Measurements from ENCODE around the gene CKS1B. TPM values are rescaled to one million over a fixed set of nuclear protein-coding genes. Genes with fewer than 3 reads are reported as not detected.

Gene CKS1B
- total RNA-seq, 1 donor from 2014 or later, result 78.0 TPM

DNA sequence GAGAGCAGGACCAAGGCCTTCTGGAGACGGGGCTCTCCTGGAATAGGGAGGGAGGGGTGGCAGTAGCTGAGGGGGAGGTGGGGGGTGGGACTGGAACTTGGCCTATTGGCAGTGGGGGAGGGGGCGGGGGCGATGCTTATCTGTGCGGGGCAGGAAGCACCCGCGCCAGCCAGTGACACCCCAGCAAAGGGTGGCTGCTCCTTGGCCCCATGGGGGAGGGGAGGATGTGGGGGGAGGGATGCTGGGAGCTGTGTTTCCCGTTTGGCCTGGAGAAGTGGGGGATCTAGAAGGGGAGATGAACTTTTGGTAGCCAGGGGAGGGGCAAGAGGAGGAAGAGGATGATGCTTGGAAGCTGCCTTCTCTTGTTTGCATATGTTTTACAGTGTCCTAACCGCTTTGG is 39.2 kb downstream of the CKS1B start:
- no peak for DNase-seq (ENCODE audit: low read depth, low spot score)

DNA sequence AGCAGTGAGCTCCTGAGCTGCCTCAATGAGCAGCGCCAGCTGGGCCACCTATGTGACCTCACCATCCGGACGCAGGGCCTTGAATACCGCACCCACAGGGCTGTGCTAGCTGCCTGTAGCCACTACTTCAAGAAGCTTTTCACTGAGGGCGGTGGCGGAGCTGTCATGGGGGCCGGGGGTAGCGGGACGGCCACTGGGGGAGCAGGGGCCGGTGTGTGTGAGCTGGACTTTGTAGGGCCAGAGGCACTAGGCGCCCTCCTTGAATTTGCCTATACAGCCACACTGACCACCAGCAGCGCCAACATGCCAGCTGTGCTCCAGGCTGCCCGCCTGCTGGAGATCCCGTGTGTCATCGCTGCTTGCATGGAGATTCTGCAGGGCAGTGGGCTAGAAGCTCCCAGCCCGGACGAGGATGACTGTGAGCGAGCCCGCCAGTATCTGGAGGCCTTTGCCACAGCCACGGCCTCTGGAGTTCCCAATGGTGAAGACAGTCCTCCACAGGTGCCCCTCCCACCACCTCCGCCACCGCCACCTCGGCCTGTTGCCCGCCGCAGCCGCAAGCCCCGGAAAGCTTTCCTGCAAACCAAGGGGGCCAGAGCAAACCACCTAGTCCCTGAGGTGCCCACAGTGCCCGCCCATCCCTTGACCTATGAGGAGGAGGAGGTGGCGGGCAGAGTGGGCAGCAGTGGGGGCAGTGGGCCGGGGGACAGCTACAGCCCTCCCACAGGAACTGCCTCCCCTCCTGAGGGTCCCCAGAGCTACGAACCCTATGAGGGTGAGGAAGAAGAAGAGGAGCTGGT is 40.4 kb downstream of the CKS1B start:
- no peak for DNase-seq (ENCODE audit: low read depth, low spot score)

DNA sequence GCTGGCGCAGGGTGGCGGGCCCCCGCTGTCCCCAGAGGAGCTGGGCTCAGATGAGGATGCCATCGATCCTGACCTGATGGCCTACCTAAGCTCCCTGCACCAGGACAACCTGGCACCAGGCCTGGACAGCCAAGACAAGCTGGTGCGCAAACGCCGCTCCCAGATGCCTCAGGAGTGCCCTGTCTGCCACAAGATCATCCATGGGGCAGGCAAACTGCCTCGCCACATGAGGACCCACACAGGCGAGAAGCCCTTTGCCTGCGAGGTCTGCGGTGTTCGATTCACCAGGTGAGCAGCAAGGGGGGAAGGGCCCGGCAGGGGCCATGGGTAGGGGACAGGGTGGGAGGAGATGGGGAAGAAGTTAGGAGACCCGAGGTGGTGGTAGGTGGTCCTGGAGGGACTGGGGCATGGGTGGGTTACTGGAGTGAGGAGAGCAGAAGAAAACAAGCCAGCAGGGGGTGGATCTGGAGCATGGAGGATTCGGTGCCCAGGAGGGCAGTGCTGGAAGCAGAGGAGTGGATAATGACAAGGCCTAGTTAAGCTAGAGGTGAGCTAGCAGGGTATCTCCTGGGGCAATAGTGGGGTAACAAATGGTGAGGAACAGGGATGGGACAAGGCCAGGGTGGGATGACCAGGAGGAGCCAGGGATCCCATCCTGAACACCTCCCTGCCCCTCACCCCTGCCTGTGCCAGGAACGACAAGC is 41.2 kb downstream of the CKS1B start:
- DNase-seq (ENCODE audit: low read depth, low spot score), result no peak

DNA sequence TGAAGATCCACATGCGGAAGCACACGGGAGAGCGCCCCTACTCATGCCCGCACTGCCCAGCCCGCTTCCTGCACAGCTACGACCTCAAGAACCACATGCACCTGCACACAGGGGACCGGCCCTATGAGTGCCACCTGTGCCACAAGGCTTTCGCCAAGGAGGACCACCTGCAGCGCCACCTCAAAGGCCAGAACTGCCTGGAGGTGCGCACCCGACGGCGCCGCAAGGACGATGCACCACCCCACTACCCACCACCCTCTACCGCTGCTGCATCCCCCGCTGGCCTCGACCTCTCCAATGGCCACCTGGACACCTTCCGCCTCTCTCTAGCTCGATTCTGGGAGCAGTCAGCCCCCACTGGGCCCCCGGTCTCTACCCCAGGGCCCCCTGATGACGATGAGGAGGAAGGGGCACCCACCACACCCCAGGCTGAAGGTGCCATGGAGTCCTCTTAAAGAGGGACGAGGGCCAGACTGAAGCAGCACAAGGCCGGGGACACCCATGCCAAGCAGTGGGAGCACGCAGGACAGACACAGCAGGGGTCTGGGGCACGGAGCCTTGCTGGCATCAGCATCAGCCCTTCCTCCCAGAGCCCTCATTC is 41.9 kb downstream of the CKS1B start:
- DNase-seq (ENCODE audit: low read depth, low spot score), result no peak

DNA sequence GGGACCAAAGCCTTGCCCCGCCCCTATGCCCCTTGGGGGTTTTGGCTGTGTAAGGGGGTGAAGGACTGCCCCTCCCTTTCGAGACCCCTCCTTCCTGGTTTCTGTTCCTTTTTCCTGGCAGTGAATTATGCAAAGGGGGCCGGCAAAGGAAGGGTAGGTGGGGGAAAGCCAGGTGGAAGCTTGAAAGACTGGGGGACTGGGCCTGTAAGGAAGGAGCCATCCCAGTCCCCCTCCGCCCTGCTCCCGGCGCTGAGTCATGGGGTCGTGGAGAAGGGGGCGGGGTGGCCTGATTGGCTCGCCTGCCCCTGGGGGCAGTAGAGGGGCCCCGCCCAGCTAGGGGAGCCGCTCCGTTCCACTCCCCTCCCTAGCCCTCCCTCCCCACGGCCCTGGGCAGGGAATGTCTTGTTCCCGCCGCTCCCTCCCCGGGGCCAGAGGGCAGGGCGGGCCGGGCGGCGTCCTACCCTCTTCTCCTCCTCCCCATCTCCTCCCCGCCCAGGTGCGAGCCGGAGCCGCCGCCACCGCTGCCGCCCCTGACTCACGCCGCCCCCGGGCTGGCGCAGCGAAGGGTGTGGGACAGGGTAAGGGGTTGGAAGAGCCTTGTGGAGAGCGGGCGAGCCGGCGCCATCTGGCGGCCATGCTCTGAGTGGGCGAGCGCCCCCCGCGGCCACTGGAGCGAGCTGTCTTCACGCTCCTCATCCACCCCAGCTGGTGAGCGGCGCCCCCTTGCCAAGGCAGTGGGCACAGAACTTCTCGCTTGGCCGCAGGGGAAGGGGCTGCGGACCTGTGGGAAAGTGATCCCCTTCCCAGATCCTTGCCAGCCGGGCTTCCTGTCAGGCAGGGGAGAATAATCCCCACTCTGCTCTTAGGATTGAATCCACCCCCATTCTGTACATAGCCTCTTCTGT is 42.8 kb downstream of the CKS1B start:
- DNase-seq (ENCODE audit: low read depth, low spot score), result peak; percentile 65

DNA sequence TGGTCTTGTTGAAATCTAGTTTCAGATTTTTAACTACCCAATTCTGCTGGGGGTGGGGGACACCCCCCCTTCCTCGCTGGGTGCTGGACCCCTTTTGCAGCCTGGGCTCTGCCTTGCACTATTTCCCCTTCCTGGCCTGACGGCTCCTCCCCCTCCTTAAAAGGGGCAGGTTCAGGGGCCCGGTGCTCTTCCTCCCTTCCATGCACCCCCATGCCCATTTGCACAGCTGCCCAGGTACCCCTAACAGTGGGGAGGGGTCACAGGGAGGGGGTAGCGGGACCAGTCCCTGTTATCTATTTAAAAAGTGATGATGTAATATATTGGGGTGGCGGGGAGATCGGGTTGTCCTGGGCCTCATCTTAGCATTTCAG is 43.5 kb downstream of the CKS1B start:
- DNase-seq (ENCODE audit: low read depth, low spot score), result no peak

DNA sequence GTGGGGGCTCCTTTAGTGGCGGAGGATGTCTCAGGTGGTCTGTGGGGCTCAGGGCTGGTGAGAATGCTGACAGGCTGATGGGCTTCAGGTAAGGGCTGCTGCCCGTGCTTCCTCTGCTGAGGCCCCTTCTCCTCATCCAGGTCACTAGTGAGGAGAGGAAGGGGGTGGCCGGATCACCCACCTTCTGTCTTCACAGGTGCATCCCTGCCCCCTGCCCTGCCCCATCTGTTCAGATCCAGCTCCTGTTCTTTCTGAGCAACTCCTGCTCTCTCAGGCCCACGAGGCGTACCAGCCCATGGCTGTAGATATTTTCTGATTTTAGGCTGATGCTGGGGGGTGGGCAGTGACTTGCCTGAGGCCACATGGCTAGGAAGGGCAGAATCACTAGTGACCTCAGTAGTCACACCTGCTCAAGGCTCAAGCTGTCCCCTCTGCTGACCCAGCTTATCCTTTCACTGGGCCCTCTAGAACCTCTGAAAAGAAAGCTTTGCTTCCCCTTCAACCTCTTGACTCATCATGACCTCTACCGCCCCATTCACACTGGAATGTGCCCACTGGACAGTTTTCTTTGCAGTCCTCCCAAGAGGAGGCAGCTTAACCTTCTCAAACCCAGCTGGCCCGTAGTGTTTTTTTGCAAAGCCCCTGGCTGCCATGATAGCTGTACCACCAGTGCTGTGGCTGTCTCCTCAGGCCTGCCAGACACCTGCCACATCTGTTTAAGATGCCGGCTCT is 44.3 kb downstream of the CKS1B start:
- no peak for DNase-seq (ENCODE audit: low read depth, low spot score)

DNA sequence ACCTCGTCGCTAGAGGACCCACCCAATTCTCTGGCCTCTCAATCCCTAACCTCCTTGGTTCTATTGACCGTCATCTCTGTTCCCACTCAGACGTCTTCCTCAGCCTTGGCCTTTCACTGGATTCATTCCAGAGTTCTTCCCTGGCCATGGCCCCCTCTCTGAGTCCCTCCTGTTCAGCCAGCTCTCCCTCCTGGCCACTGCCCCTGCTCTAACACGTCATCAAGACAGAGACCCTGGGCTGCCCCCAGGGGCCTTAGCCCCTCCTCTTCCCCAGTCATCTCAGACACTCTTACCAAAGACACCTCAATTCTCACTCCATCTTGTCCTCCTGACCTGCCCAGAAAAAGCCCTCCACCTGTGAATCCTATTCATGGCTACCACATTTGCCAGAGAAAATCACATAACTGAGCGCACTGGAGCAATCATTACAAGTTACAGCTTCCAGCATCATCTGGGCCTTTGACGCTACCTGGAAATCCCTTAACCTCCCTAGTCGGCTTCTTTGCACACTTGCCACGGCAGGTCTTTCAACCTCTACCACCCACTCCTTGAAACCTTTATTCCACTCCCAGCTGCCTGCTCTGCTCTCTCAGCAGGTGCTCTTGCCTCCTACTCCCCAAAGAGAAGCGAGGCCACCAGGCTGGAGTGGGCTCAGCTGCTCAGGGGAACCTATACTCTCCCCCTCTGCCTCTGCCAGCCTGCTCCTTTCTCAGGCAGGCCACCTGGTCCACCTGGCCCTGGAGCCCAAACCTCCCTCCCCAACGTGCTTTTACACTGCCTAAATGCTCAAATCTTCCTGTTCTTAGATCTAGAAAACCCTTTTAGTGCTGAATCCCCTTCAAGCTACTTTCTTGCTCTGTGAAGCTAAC is 45.1 kb downstream of the CKS1B start:
- DNase-seq (ENCODE audit: low read depth, low spot score), result no peak

DNA sequence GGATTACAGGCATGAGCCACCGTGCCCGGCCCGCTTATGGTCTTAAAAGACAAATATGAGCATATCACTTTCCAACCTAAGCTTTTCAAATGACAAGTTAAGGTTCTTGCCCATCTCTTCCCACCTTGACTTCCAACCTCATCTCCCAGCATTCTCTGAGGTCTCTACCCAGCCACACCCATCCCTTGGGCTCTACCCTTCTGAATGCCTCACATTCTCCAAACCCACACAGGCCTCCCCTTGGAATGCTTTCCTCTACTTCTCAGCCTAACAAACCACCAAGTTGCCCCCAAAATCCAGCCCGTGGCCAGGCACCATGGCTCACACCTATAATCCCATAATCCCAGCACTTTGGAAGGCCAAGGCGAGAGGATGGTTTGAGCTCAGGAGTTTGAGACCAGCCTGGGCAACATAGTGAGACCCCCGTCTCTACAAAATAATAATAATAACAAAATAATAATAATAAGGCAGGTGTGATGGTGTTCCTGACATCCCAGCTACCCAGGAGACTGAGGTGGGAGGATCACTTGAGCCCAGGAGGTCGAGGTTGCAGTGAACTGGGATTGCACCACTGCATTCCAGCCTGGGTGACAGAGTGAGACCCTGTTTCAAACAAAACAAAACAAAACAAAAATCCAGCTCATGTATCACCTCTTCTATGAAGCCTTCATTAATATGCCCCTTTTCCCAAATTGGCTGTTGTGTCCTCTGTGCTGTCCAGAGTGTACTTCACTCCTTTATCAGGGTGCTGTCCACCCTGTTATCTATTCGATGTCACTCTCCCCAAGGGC is 47.9 kb downstream of the CKS1B start:
- DNase-seq (ENCODE audit: low read depth, low spot score), result no peak

DNA sequence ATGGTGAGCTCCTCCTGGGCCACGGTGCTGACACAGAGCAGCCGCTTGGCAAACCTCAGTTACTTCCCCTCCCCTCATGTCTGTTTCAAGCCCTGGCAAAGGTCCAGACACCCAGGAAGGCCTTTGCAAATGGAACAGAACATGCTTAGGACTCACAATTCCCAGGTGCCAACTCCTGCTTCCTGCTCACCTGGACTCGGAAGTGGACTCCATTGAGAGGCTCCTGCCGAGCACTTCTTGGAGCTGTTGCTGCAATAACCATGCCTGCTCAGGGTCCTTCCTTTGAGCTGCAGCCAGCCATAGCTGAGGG is 48.4 kb downstream of the CKS1B start:
- no peak for DNase-seq (ENCODE audit: low read depth, low spot score)

DNA sequence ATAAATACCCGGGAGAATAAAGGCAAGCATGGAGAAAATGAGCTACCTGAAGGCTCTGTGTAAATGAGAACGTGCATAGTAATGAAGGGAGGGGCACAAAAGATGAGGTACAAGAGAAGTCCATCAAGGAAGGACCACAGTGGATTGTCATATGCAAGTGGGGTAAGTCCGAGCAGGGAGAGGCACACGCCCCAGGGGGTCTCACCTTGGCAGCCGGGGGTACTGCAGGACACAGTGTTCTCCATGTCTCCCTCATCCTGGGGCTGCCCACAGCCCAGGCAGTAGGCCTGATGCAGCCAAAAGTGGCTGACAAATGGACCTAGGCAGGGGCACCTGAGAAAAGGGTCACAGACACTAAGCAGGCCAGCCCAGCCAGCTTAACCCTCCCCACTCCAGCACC is 49.1 kb downstream of the CKS1B start:
- no peak for DNase-seq (ENCODE audit: low read depth, low spot score)

DNA sequence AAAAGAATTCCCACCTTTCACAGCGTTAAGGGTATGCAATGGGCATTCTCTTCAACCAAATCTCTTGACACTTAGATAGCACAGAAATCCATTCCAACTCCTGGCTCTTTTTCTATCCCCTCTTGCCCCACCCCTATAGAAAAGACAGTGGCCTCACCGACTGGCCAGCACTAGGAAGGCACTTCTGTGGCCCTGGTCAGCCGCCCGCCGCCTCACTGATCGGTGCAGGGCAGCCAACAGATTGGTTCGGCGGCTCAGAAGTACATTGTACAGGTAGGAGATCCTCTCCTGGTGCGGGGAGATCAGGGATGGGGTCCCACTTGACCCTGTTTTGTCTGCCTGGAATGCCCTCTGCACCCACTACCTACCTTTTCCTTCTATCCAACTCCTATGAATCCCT is 49.8 kb downstream of the CKS1B start:
- no peak for DNase-seq (ENCODE audit: low read depth, low spot score)

DNA sequence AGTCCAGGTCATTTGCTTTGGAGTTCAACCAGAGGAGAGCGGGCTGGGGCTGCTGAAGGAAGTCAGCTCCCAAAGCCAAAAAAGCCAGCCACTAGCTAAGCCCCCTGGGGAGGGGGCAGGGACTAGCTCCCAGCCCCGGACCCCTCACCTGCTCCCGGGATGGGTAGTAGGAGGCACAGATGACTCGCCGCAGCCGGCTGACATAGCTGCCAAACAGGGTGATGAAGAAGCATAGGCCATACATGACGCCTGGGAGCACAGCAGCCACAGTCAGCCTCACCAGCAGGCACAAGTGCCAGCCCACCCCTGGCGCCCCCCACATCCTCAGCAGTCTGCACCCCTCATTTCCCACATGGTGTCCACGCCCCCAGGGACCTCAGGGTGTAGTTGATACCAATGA is 51.7 kb downstream of the CKS1B start:
- DNase-seq (ENCODE audit: low read depth, low spot score), result no peak

DNA sequence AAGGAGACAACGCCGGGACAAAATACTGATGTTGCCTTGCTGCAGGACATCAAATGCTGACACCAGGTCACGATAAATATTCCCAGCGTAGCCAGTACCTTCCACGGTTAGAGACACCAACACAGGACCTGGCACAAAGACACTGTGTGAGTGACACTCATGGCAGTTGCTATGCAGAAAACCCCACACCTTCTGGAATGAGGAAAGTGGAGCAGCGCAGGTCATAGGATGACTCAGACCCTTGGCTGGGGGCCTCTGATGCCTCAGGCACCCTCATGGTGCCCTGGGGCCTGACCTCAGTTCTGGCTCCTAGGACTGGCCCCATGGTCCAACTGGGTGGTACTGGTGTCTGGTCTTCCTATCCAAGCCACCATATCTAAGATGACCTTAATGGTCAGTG is 52.1 kb downstream of the CKS1B start:
- no peak for DNase-seq (ENCODE audit: low read depth, low spot score)

Other genes starting within 250 kb of the CKS1B start
- 0.20 and 1.4 TPM in 2 replicates for gene KCNN3, start 104.4 kb upstream of the CKS1B start, total RNA-seq
- gene PMVK, start 38.0 kb upstream of the CKS1B start, total RNA-seq, result 13.9 and 17.6 TPM in 2 replicates
- gene PBXIP1, start 18.6 kb upstream of the CKS1B start, total RNA-seq, result 78.0 and 94.9 TPM in 2 replicates
- gene PYGO2, start 12.9 kb upstream of the CKS1B start, total RNA-seq, result 6.3 and 7.2 TPM in 2 replicates
- 186 and 321 TPM in 2 replicates for gene SHC1, start 3.9 kb upstream of the CKS1B start, total RNA-seq
- 29.5 TPM in 2 replicates for gene FLAD1, start 8.7 kb downstream of the CKS1B start, total RNA-seq
- gene LENEP, start 18.9 kb downstream of the CKS1B start, total RNA-seq, result 0.56 and 0.66 TPM in 2 replicates
- gene ZBTB7B, start 28.1 kb downstream of the CKS1B start, total RNA-seq, result 11.5 and 22.2 TPM in 2 replicates
- 0.07 TPM in 1 of 2 replicates, not detected in the other for gene DCST2, start 59.1 kb downstream of the CKS1B start, total RNA-seq
- not detected in 2 replicates for gene DCST1, start 59.1 kb downstream of the CKS1B start, total RNA-seq
- gene ADAM15, start 76.6 kb downstream of the CKS1B start, total RNA-seq, result 265 and 328 TPM in 2 replicates
- gene EFNA4, start 89.1 kb downstream of the CKS1B start, total RNA-seq, result 6.5 and 10.9 TPM in 2 replicates
- gene EFNA3, start 104.2 kb downstream of the CKS1B start, total RNA-seq, result 1.2 and 1.9 TPM in 2 replicates
- gene EFNA1, start 153.2 kb downstream of the CKS1B start, total RNA-seq, result 53.3 and 57.0 TPM in 2 replicates
- gene SLC50A1, start 161.2 kb downstream of the CKS1B start, total RNA-seq, result 24.1 and 40.8 TPM in 2 replicates
- 29.2 and 31.1 TPM in 2 replicates for gene DPM3, start 165.8 kb downstream of the CKS1B start, total RNA-seq
- gene KRTCAP2, start 198.6 kb downstream of the CKS1B start, total RNA-seq, result 117 and 121 TPM in 2 replicates
- gene TRIM46, start 199.2 kb downstream of the CKS1B start, total RNA-seq, result 4.1 and 4.9 TPM in 2 replicates
- 12.8 and 17.1 TPM in 2 replicates for gene THBS3, start 233.2 kb downstream of the CKS1B start, total RNA-seq
- 45.1 and 54.2 TPM in 2 replicates for gene MTX1, start 234.0 kb downstream of the CKS1B start, total RNA-seq

Data from pulmonary artery endothelial cell (primary cell).